Kidney epithelial cell (primary cell): Measurements from ENCODE around the gene C19orf12. TPM values are rescaled to one million over a fixed set of nuclear protein-coding genes. Genes with fewer than 3 reads are reported as not detected.

Experiments used
- DNase-seq: peaks from one replicate; pipeline ENCODE4 v3.0.0-alpha.2; 2010; ENCODE audit warnings: low read depth
- H3K27me3 ChIP-seq: 2 replicates; pipeline ENCODE4 v1.6.0; 2011; ENCODE audit warnings: low read length; ENCODE audit not compliant: control insufficient read depth, insufficient read depth
- H3K36me3 ChIP-seq: 2 replicates; pipeline ENCODE4 v1.5.1; 2011; ENCODE audit warnings: low read length; ENCODE audit not compliant: control insufficient read depth, insufficient read depth
- H3K4me3 ChIP-seq: 2 replicates; pipeline ENCODE4 v1.5.1; 2011; ENCODE audit warnings: low read depth, mild to moderate bottlenecking, control low read depth, low read length
- total RNA-seq: library from RNA; depleted of rRNA; stranded (reverse); fragments of >200 nt; gene quantifications from 2 replicates; pipeline ENCODE4 v1.2.3, GENCODE V29; 2015
- TF ChIP-seq, protein P1 (sequence below): IDR thresholded peaks from 2 replicates; pipeline ENCODE4 v1.5.1; 2011; ENCODE audit warnings: mild to moderate bottlenecking, moderate library complexity, low read length, control low read depth, inconsistent platforms; ENCODE audit not compliant: insufficient read depth, poor library complexity, severe bottlenecking

C19orf12 gene
- total RNA-seq, 1 donor from 2014 or later: 39.9 TPM

- no peak for DNase-seq
- Histone ChIP-seq H3K36me3 (no peaks in the 10 kb centered on the region), H3K4me3 (no peak overlapping the region), H3K27me3 (no peaks in the 10 kb centered on the region)
- TF ChIP-seq, protein P1, sequence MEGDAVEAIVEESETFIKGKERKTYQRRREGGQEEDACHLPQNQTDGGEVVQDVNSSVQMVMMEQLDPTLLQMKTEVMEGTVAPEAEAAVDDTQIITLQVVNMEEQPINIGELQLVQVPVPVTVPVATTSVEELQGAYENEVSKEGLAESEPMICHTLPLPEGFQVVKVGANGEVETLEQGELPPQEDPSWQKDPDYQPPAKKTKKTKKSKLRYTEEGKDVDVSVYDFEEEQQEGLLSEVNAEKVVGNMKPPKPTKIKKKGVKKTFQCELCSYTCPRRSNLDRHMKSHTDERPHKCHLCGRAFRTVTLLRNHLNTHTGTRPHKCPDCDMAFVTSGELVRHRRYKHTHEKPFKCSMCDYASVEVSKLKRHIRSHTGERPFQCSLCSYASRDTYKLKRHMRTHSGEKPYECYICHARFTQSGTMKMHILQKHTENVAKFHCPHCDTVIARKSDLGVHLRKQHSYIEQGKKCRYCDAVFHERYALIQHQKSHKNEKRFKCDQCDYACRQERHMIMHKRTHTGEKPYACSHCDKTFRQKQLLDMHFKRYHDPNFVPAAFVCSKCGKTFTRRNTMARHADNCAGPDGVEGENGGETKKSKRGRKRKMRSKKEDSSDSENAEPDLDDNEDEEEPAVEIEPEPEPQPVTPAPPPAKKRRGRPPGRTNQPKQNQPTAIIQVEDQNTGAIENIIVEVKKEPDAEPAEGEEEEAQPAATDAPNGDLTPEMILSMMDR: no peak
Measured at GRCh38 chr19:29660835-29661234, 54.2 kb downstream of the C19orf12 start.

GRCh38 chr19:29658221-29658991, 56.7 kb downstream of the C19orf12 start:
- Histone ChIP-seq H3K36me3 (no peaks in the 10 kb centered on the region), H3K27me3 (peaks cover 3% of the 10 kb centered on the region), H3K4me3 (no peak overlapping the region)
- DNase-seq: no peak
- TF ChIP-seq, protein P1: no peak

GRCh38 chr19:29655648-29656335, 59.3 kb downstream of the C19orf12 start:
- TF ChIP-seq, protein P1: no peak
- Histone ChIP-seq H3K27me3 (peaks cover 3% of the 10 kb centered on the region), H3K4me3 (no peak overlapping the region), H3K36me3 (no peaks in the 10 kb centered on the region)
- no peak for DNase-seq

DNA sequence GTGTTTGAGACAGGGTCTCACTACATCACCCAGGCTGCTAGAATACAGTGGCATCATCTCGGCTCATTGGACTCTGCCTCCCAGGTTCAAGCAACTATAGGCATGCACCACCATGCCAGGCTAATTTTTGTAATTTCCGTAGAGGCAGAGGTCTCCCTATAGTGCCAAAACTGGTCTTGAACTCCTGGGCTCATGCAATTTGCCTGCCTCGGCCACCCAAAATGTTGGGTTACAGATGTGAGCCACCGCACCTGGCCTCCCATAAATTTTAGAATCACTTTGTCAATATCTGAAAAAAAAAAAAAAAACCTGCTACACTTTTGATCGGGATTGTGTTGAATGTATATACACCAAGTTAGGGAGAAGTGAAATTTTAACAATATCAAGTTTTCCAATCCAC, 61.7 kb downstream of the C19orf12 start:
- TF ChIP-seq, protein P1: no peak
- no peak overlapping the region for H3K4me3 ChIP-seq
- H3K27me3 ChIP-seq: peaks cover 3% of the 10 kb centered on the region
- no peaks in the 10 kb centered on the region for H3K36me3 ChIP-seq
- no peak for DNase-seq

DNA sequence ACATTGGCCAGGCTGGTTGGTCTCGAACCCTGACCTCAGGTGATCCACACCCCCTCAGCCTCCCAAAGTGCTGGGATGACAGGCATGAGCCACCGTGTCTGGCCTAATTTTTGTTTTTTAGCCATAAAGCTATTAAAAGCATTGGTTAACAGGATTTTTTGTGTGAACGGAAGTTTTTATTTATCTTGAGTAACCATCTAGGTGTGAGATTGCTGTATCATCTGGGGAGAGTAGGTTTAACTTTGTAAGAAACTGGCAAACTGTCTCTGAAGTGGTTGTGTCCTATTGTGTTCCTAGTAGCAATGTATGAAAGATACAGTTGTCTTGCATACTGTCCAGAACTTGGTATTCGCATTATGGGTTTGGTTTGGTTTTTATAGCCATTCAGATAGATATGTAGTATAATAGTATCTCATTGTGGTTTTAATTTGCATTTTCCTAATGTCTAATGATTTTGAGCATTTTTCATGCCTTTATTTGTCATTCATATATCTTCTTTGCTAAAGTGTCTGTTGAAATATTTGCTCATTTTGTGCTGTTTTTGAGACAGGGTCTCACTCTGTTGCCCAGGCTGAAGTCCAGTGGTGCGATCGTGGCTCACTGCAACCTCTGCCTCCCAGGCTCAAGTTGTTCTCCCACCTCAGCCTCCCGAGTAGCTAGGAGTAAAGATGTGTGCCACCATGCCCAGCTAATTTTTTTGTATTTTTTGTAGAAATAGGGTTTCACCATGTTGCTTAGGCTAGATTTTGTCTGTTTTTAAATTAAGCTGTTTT, 63.3 kb downstream of the C19orf12 start:
- TF ChIP-seq, protein P1: no peak
- Histone ChIP-seq H3K4me3 (no peak overlapping the region), H3K27me3 (peaks cover 3% of the 10 kb centered on the region), H3K36me3 (no peaks in the 10 kb centered on the region)
- no peak for DNase-seq
